ENCODE data around the gene IMP4. TPM values are rescaled to one million over a fixed set of nuclear protein-coding genes. Genes with fewer than 3 reads are reported as not detected.

The IMP4 gene
- total RNA-seq, 1 experiment from 2014 or later: 112 TPM

- DNase-seq (ENCODE audit: low spot score): peak; percentile 62
Observed at GRCh38 chr2:130355578-130356431, 13.1 kb downstream of the IMP4 start, which contains the start of gene PTPN18. TSS of gene PTPN18 (plus strand) at chr2:130356056. CDS start at chr2:130356108, 52 bp downstream.

- no peak for DNase-seq (ENCODE audit: low spot score)
Observed at GRCh38 chr2:130357864-130358263, 15.2 kb downstream of the IMP4 start.

GRCh38 chr2:130358420-130359350, 16.0 kb downstream of the IMP4 start:
- DNase-seq (ENCODE audit: low spot score): no peak

- DNase-seq (ENCODE audit: low spot score): no peak
Observed at GRCh38 chr2:130359466-130359865, 16.8 kb downstream of the IMP4 start.

GRCh38 chr2:130363479-130363878, 20.8 kb downstream of the IMP4 start:
- DNase-seq (ENCODE audit: low spot score): no peak

GRCh38 chr2:130365075-130365474, 22.4 kb downstream of the IMP4 start:
- DNase-seq (ENCODE audit: low spot score): no peak

- DNase-seq (ENCODE audit: low spot score): no peak
Observed at GRCh38 chr2:130365963-130366362, 23.3 kb downstream of the IMP4 start.

GRCh38 chr2:130366720-130367119, 24.0 kb downstream of the IMP4 start:
- DNase-seq (ENCODE audit: low spot score): no peak

- DNase-seq (ENCODE audit: low spot score): no peak
Observed at GRCh38 chr2:130368786-130369185, 26.1 kb downstream of the IMP4 start.

GRCh38 chr2:130369311-130369964, 26.7 kb downstream of the IMP4 start:
- DNase-seq (ENCODE audit: low spot score): no peak

GRCh38 chr2:130369965-130370341, 27.3 kb downstream of the IMP4 start:
- no peak for DNase-seq (ENCODE audit: low spot score)

GRCh38 chr2:130370490-130370889, 27.8 kb downstream of the IMP4 start:
- no peak for DNase-seq (ENCODE audit: low spot score)

- peak; percentile 36 for DNase-seq (ENCODE audit: low spot score)
Observed at GRCh38 chr2:130371723-130372054, 29.0 kb downstream of the IMP4 start.

- peak; percentile 70 for DNase-seq (ENCODE audit: low spot score)
Observed at GRCh38 chr2:130372055-130372832, 29.5 kb downstream of the IMP4 start.

- peak; percentile 3 for DNase-seq (ENCODE audit: low spot score)
Observed at GRCh38 chr2:130372833-130373807, 30.4 kb downstream of the IMP4 start.

- peak; percentile 3 for DNase-seq (ENCODE audit: low spot score)
Observed at GRCh38 chr2:130373808-130374365, 31.2 kb downstream of the IMP4 start.

GRCh38 chr2:130374587-130375290, 32.0 kb downstream of the IMP4 start:
- no peak for DNase-seq (ENCODE audit: low spot score)

GRCh38 chr2:130375291-130376266, 32.9 kb downstream of the IMP4 start:
- no peak for DNase-seq (ENCODE audit: low spot score)

All from H4 (cell line).